ENCODE results near the gene ACOT8. TPM values are rescaled to one million over a fixed set of nuclear protein-coding genes. Genes with fewer than 3 reads are reported as not detected.

ACOT8 gene
- total and polyA plus RNA-seq, 10 of the 15 experiments (the other 5 are each of a cell fraction or from before 2014, with no cell fraction given), result 5.1 to 47.9 (median 31.8) TPM

- CTCF ChIA-PET, result interaction anchor here (0.7 to 2.5 kb wide), 10 partner anchors 10 to 209 kb away, joined by 3 to 18 read pairs (median 4); no protein-coding TSS in a partner anchor
- FAIRE-seq, result no peak
- no peaks in the 10 kb centered on the region for H3K27me3 ChIP-seq (replicated peaks in 1 of 2; ENCODE audit: control insufficient read depth in 2 of 2, insufficient read depth in 2 of 2, low read length in 1 of 2)
These were observed 43.7 kb downstream of the ACOT8 start for GRCh38 chr20:45813489-45813888.

More at GRCh38 chr20:45813489-45813888, 43.7 kb downstream of the ACOT8 start:
- in situ Hi-C loops (cut with MboI), result loop anchor here (25.0 kb wide), 1 partner anchor 549 kb away; no protein-coding TSS in a partner anchor
- Histone ChIP-seq H3K4me2 (ENCODE audit: control insufficient read depth, insufficient read depth) (peak overlapping the region; percentile 79), H3K36me3 (ENCODE audit: control insufficient read depth in 2 of 2, insufficient read depth in 2 of 2, low read length in 1 of 2) (peaks cover 15 to 31% of the 10 kb centered on the region in 2 experiments), H2AFZ (ENCODE audit: control insufficient read depth, low read depth, low read length) (no peak overlapping the region), H3K79me2 (ENCODE audit: control insufficient read depth, insufficient read depth, low read length) (peaks cover 20% of the 10 kb centered on the region), H3K9me3 (replicated peaks; ENCODE audit: control insufficient read depth, insufficient read depth, low read length) (no peaks in the 10 kb centered on the region; the same call in 2 of the 3 replicates), H3K9ac (ENCODE audit: control insufficient read depth, insufficient read depth, low read length) (peak overlapping the region; percentile 96), H3K4me3 (peak overlapping the region; percentile 85), H4K20me1 (ENCODE audit: control insufficient read depth, insufficient read depth) (no peaks in the 10 kb centered on the region), H3K4me1 (ENCODE audit: control insufficient read depth, insufficient read depth, low read length) (no peaks in the 10 kb centered on the region), H3K27ac (ENCODE audit: control insufficient read depth, insufficient read depth) (peak overlapping the region; percentile 93)
- POLR2A ChIA-PET, result interaction anchor here (0.6 to 1.6 kb wide), 8 partner anchors 28 to 157 kb away, joined by 3 to 8 read pairs (median 4); partner anchors contain the start of genes ACOT8, PCIF1 and ZSWIM3
- ATAC-seq, result no peak
- intact Hi-C loops (cut with micrococcal nuclease; ENCODE audit: unreplicated experiment), result loop anchor here (5.0 kb wide), 2 partner anchors 44 to 149 kb away; partner anchors contain the start of genes ACOT8 and ZSWIM3
- SMC1A ChIA-PET (ENCODE audit: uncharacterized antibody, unreplicated experiment), result interaction anchor here (0.5 to 1.9 kb wide), 8 partner anchors 15 to 442 kb away, joined by 3 to 6 read pairs (median 3); no protein-coding TSS in a partner anchor
- no peak for TF ChIP-seq EP300 (IDR thresholded peaks at IDR 0.05; ENCODE audit: borderline replicate concordance in 1 of 2, control insufficient read depth in 1 of 2, low read depth in 2 of 2, low read length in 2 of 2)
- no peak for TF ChIP-seq CEBPZ (IDR thresholded peaks at IDR 0.05; ENCODE audit: low read depth, low read length)
- no peak for TF ChIP-seq DPF2 (IDR thresholded peaks at IDR 0.05)
- no peak for TF ChIP-seq REST (IDR thresholded peaks at IDR 0.05; ENCODE audit: low read depth, low read length)
- TF ChIP-seq SRF (IDR thresholded peaks at IDR 0.05; ENCODE audit: low read depth in 2 of 2, low read length in 2 of 2), result no peak
- no peak for TF ChIP-seq CEBPB (IDR thresholded peaks at IDR 0.05; ENCODE audit: borderline replicate concordance in 1 of 2, low read depth in 2 of 2, low read length in 2 of 2)
- no peak for TF ChIP-seq ZNF217 (IDR thresholded peaks at IDR 0.05)
- TF ChIP-seq STAT3 (IDR thresholded peaks at IDR 0.05; ENCODE audit: low read depth, low read length), result no peak
- no peak for TF ChIP-seq FOXM1 (IDR thresholded peaks at IDR 0.05; ENCODE audit: low read depth, low read length)
- no peak for TF ChIP-seq ATF2 (IDR thresholded peaks at IDR 0.05; ENCODE audit: low read length)
- TF ChIP-seq NFXL1 (IDR thresholded peaks at IDR 0.05; ENCODE audit: borderline replicate concordance), result no peak
- RAD21 ChIA-PET (ENCODE audit: unreplicated experiment), result interaction anchor here (0.8 to 2.5 kb wide), 10 partner anchors 11 to 156 kb away, joined by 3 to 9 read pairs (median 4); partner anchors contain the start of gene ZSWIM1
- WGBS (ENCODE audit: insufficient coverage, insufficient replicate concordance, low lambda C conversion rate, missing lambda C conversion rate), result 34% methylated on average over 7 of the region's 7 CpGs
- BruUV-seq (replicated peaks), result TSS peak; percentile 76
- DNase-seq (ENCODE audit: low read depth, low spot score), result no peak

Data from GM12878 (cell line).